Measurements from ENCODE around the gene CLDN5. TPM values are rescaled to one million over a fixed set of nuclear protein-coding genes. Genes with fewer than 3 reads are reported as not detected.
"Not testable (repeated sequence)": the region's sequence is repeated elsewhere in the genome, so short reads cannot be mapped to it uniquely, and the experiment has no call there.

The CLDN5 gene
- total RNA-seq, 1 donor = 9.4 TPM

GRCh38 chr22:19548964-19549363, 24.8 kb upstream of the CLDN5 start:
- DNase-seq (ENCODE audit: low read depth in 2 of 3, low spot score in 2 of 3) = no peak

GRCh38 chr22:19548427-19548826, 24.2 kb upstream of the CLDN5 start:
- not testable (repeated sequence) for DNase-seq (ENCODE audit: low read depth in 2 of 3, low spot score in 2 of 3)

- no peak for DNase-seq (ENCODE audit: low read depth in 2 of 3, low spot score in 2 of 3)
Measured at GRCh38 chr22:19547620-19548019, 23.4 kb upstream of the CLDN5 start.

- DNase-seq (ENCODE audit: low read depth in 2 of 3, low spot score in 2 of 3) = no peak
Measured at GRCh38 chr22:19546680-19547079, 22.5 kb upstream of the CLDN5 start.

GRCh38 chr22:19545935-19546207, 21.7 kb upstream of the CLDN5 start:
- no peak for DNase-seq (ENCODE audit: low read depth in 2 of 3, low spot score in 2 of 3)

GRCh38 chr22:19543970-19544708, 19.9 kb upstream of the CLDN5 start:
- no peak for DNase-seq (ENCODE audit: low read depth in 2 of 3, low spot score in 2 of 3)

- DNase-seq (ENCODE audit: low read depth in 2 of 3, low spot score in 2 of 3) = no peak
Measured at GRCh38 chr22:19540394-19540793, 16.2 kb upstream of the CLDN5 start.

- no peak for DNase-seq (ENCODE audit: low read depth in 2 of 3, low spot score in 2 of 3)
Measured at GRCh38 chr22:19537941-19538488, 13.8 kb upstream of the CLDN5 start.

- DNase-seq (ENCODE audit: low read depth in 2 of 3, low spot score in 2 of 3) = no peak
Measured at GRCh38 chr22:19536564-19536963, 12.4 kb upstream of the CLDN5 start.

GRCh38 chr22:19535001-19535400, 10.8 kb upstream of the CLDN5 start:
- DNase-seq (ENCODE audit: low read depth in 2 of 3, low spot score in 2 of 3) = peak in 2 of 3 donors; percentile 75 to 92

GRCh38 chr22:19533857-19534256, 9.6 kb upstream of the CLDN5 start:
- DNase-seq (ENCODE audit: low read depth in 2 of 3, low spot score in 2 of 3) = no peak

- no peak for DNase-seq (ENCODE audit: low read depth in 2 of 3, low spot score in 2 of 3)
Measured at GRCh38 chr22:19533049-19533626, 8.9 kb upstream of the CLDN5 start.

GRCh38 chr22:19531327-19531726, 7.1 kb upstream of the CLDN5 start:
- DNase-seq (ENCODE audit: low read depth in 2 of 3, low spot score in 2 of 3) = not testable (repeated sequence)

- no peak for DNase-seq (ENCODE audit: low read depth in 2 of 3, low spot score in 2 of 3)
Measured at GRCh38 chr22:19530751-19531150, 6.5 kb upstream of the CLDN5 start.

- peak in 1 of 3 donors; percentile 43 for DNase-seq (ENCODE audit: low read depth in 2 of 3, low spot score in 2 of 3)
Measured at GRCh38 chr22:19529811-19530210, 5.6 kb upstream of the CLDN5 start.

GRCh38 chr22:19527861-19528417, 3.7 kb upstream of the CLDN5 start:
- no peak for DNase-seq (ENCODE audit: low read depth in 2 of 3, low spot score in 2 of 3)

- DNase-seq (ENCODE audit: low read depth in 2 of 3, low spot score in 2 of 3) = no peak
Measured at GRCh38 chr22:19527321-19527721, 3.1 kb upstream of the CLDN5 start.

GRCh38 chr22:19526702-19527111, 2.5 kb upstream of the CLDN5 start:
- no peak for DNase-seq (ENCODE audit: low read depth in 2 of 3, low spot score in 2 of 3)

GRCh38 chr22:19526076-19526701, 2.0 kb upstream of the CLDN5 start:
- no peak for DNase-seq (ENCODE audit: low read depth in 2 of 3, low spot score in 2 of 3)

GRCh38 chr22:19525666-19526065, 1.5 kb upstream of the CLDN5 start:
- no peak for DNase-seq (ENCODE audit: low read depth in 2 of 3, low spot score in 2 of 3)

GRCh38 chr22:19525116-19525660, 978 bp upstream of the CLDN5 start:
- no peak for DNase-seq (ENCODE audit: low read depth in 2 of 3, low spot score in 2 of 3)

All from hematopoietic multipotent progenitor cell (in vitro differentiated cells).